Astrocyte (in vitro differentiated cells and primary cell): ENCODE measurements around the gene ABLIM2.

Experiments used
- EZH2 ChIP-seq: IDR thresholded peaks from 2 replicates; pipeline ENCODE4 v1.6.1; 2012; ENCODE audit warnings: mild to moderate bottlenecking, low read length, inconsistent platforms; ENCODE audit not compliant: insufficient read depth
- TF ChIP-seq, protein P1 (sequence below): IDR thresholded peaks from 2 replicates; pipeline ENCODE4 v1.5.1; 2011; ENCODE audit warnings: low read depth, mild to moderate bottlenecking, inconsistent platforms, low read length, moderate library complexity; ENCODE audit not compliant: insufficient read depth

DNA sequence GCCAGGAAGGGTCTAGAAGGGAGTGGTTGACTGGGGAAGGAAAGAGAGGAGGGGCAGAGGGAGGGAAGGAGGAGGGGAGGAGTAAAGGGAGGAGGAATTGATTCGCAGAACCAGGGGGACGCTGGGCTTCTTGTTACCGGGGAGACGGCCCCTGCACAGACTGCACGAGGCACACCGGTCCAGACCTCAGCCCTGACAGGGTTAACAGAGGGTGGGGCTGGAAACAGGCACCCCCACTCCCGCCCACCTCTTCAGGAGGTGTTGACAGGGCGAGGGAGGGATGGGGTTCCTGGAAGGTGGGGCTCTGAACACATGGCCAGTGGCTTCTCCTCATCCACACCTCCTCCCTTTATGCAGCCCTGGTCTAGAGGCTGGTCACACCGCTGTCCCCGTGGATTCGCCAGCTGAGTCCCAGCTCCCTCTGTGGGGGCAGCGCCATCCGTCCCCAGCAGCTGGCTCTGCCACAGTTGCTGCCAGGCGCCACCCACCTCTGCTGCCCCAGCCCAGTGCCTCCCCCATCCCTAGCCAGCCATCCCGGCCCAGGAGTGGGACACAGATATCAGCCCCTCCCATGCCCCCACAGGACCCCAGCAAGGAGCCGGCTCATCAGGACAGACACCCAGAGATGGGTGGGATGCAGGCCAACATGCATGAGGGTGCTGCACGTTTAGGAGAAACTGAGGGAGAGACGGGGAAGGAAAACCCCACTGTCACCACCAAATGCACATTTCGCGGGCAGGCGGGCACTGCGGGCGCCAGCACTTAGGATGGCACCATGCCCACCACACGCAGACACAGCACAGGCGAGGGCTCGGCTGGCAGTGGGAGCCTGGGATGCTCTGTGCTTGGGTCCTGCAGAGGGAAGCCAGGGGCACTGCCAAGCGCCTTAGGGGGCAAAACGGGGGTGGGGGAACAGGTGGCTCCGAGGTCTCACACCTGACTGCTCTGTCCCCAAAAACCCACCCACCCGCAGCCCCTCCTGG lies 87.6 kb downstream of the ABLIM2 start:
- TF ChIP-seq, protein P1, sequence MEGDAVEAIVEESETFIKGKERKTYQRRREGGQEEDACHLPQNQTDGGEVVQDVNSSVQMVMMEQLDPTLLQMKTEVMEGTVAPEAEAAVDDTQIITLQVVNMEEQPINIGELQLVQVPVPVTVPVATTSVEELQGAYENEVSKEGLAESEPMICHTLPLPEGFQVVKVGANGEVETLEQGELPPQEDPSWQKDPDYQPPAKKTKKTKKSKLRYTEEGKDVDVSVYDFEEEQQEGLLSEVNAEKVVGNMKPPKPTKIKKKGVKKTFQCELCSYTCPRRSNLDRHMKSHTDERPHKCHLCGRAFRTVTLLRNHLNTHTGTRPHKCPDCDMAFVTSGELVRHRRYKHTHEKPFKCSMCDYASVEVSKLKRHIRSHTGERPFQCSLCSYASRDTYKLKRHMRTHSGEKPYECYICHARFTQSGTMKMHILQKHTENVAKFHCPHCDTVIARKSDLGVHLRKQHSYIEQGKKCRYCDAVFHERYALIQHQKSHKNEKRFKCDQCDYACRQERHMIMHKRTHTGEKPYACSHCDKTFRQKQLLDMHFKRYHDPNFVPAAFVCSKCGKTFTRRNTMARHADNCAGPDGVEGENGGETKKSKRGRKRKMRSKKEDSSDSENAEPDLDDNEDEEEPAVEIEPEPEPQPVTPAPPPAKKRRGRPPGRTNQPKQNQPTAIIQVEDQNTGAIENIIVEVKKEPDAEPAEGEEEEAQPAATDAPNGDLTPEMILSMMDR: no peak
- no peak for TF ChIP-seq EZH2
